Activated T-cell treated with anti-CD3 and anti-CD28 coated beads for 1 hour (primary cell): ENCODE measurements around the gene GTF2F2.
"Not testable (repeated sequence)": the region's sequence is repeated elsewhere in the genome, so short reads cannot be mapped to it uniquely, and the experiment has no call there.

Source experiments
- DNase-seq: peaks from one replicate; pipeline ENCODE4 v3.0.0-alpha.2; 2020; ENCODE audit warnings: low read depth

The GTF2F2 gene

GRCh38 chr13:45218689-45219088 lies 98.4 kb downstream of the GTF2F2 start:
- DNase-seq: no peak

GRCh38 chr13:45219123-45219891 lies 99.0 kb downstream of the GTF2F2 start:
- no peak for DNase-seq

GRCh38 chr13:45219938-45220375 lies 99.6 kb downstream of the GTF2F2 start:
- DNase-seq: no peak

- no peak for DNase-seq
These were observed 100.1 kb downstream of the GTF2F2 start for GRCh38 chr13:45220403-45220802.

GRCh38 chr13:45222516-45222915 lies 102.2 kb downstream of the GTF2F2 start:
- DNase-seq: no peak

GRCh38 chr13:45222919-45223318 lies 102.6 kb downstream of the GTF2F2 start:
- no peak for DNase-seq

- no peak for DNase-seq
These were observed 103.9 kb downstream of the GTF2F2 start for GRCh38 chr13:45224176-45224575.

- no peak for DNase-seq
These were observed 105.1 kb downstream of the GTF2F2 start for GRCh38 chr13:45225370-45225769.

GRCh38 chr13:45226024-45226423 lies 105.7 kb downstream of the GTF2F2 start:
- DNase-seq: no peak

GRCh38 chr13:45228002-45228401 lies 107.7 kb downstream of the GTF2F2 start:
- DNase-seq: no peak

- no peak for DNase-seq
These were observed 108.9 kb downstream of the GTF2F2 start for GRCh38 chr13:45229172-45229571.

- DNase-seq: no peak
These were observed 111.0 kb downstream of the GTF2F2 start for GRCh38 chr13:45231305-45231704.

GRCh38 chr13:45231722-45232121 lies 111.4 kb downstream of the GTF2F2 start:
- no peak for DNase-seq

- DNase-seq: no peak
These were observed 112.3 kb downstream of the GTF2F2 start for GRCh38 chr13:45232591-45232990.

- DNase-seq: no peak
These were observed 118.9 kb downstream of the GTF2F2 start for GRCh38 chr13:45238945-45239795.

GRCh38 chr13:45240143-45240542 lies 119.8 kb downstream of the GTF2F2 start:
- DNase-seq: no peak

GRCh38 chr13:45242070-45242469 lies 121.8 kb downstream of the GTF2F2 start:
- no peak for DNase-seq

GRCh38 chr13:45242524-45242923 lies 122.2 kb downstream of the GTF2F2 start:
- DNase-seq: no peak

- DNase-seq: no peak
These were observed 122.8 kb downstream of the GTF2F2 start for GRCh38 chr13:45243077-45243476.

GRCh38 chr13:45244736-45245135 lies 124.4 kb downstream of the GTF2F2 start:
- not testable (repeated sequence) for DNase-seq

GRCh38 chr13:45249662-45250061 lies 129.4 kb downstream of the GTF2F2 start:
- DNase-seq: no peak

GRCh38 chr13:45254396-45254795 lies 134.1 kb downstream of the GTF2F2 start:
- DNase-seq: no peak
